H9 (cell line): ENCODE measurements around the gene ZMAT3. TPM values are rescaled to one million over a fixed set of nuclear protein-coding genes. Genes with fewer than 3 reads are reported as not detected.

ENCODE experiments used
- DNase-seq: peaks from one replicate; pipeline ENCODE4 v3.0.0-alpha.2; 2017
- H2AFZ ChIP-seq: one replicate; pipeline ENCODE4 v1.6.1; 2013; ENCODE audit warnings: mild to moderate bottlenecking, low read length, control low read depth, moderate library complexity
- H2AK5ac ChIP-seq: 2 replicates; pipeline ENCODE4 v1.6.1; 2013; ENCODE audit warnings: low read length, control low read depth, mixed read lengths; ENCODE audit not compliant: insufficient read length
- H2BK120ac ChIP-seq: one replicate; pipeline ENCODE4 v1.6.1; 2013; ENCODE audit warnings: low read depth, mild to moderate bottlenecking, low read length, control low read depth, inconsistent platforms; ENCODE audit not compliant: poor library complexity, severe bottlenecking
- H2BK12ac ChIP-seq: 2 replicates; pipeline ENCODE4 v1.6.1; 2013; ENCODE audit warnings: low read length, control low read depth, mixed read lengths, low read depth; ENCODE audit not compliant: insufficient read length
- H2BK15ac ChIP-seq: 2 replicates; pipeline ENCODE4 v1.6.1; 2013; ENCODE audit warnings: low read depth, low read length, control low read depth
- H2BK20ac ChIP-seq: one replicate; pipeline ENCODE4 v1.6.1; 2013; ENCODE audit warnings: low read depth, mild to moderate bottlenecking, low read length, control low read depth, inconsistent platforms; ENCODE audit not compliant: poor library complexity, severe bottlenecking
- H2BK5ac ChIP-seq: 2 replicates; pipeline ENCODE4 v1.6.1; 2013; ENCODE audit warnings: low read length, control low read depth, mixed read lengths; ENCODE audit not compliant: insufficient read length
- H3K14ac ChIP-seq: 2 replicates; pipeline ENCODE4 v1.6.1; 2013; ENCODE audit warnings: low read length, control low read depth; ENCODE audit not compliant: insufficient read depth
- H3K18ac ChIP-seq: 2 replicates; pipeline ENCODE4 v1.6.1; 2013; ENCODE audit warnings: low read depth, mild to moderate bottlenecking, mixed read lengths, low read length, control low read depth; ENCODE audit not compliant: insufficient read length
- H3K23ac ChIP-seq: 2 replicates; pipeline ENCODE4 v1.6.1; 2013; ENCODE audit warnings: low read length, control low read depth, mixed read lengths, low read depth; ENCODE audit not compliant: insufficient read length
- H3K23me2 ChIP-seq: 2 replicates; pipeline ENCODE4 v1.6.1; 2013; ENCODE audit warnings: low read depth, mild to moderate bottlenecking, mixed read lengths, low read length, control low read depth; ENCODE audit not compliant: insufficient read length, poor library complexity, severe bottlenecking
- H3K27ac ChIP-seq: 2 replicates; pipeline ENCODE4 v1.5.1; 2013; ENCODE audit warnings: low read length, control low read depth, mixed read lengths, low read depth; ENCODE audit not compliant: insufficient read length
- H3K27me3 ChIP-seq: 2 replicates; pipeline ENCODE4 v1.6.1; 2013; ENCODE audit warnings: low read length, control low read depth, inconsistent platforms; ENCODE audit not compliant: insufficient read depth
- H3K4ac ChIP-seq: 2 replicates; pipeline ENCODE4 v1.6.1; 2013; ENCODE audit warnings: low read depth, mild to moderate bottlenecking, control low read depth, inconsistent platforms, low read length, moderate library complexity
- H3K4me1 ChIP-seq: 2 replicates; pipeline ENCODE4 v1.6.1; 2013; ENCODE audit warnings: low read length, control low read depth, inconsistent platforms; ENCODE audit not compliant: insufficient read depth
- H3K4me2 ChIP-seq: 2 replicates; pipeline ENCODE4 v1.6.1; 2013; ENCODE audit warnings: low read length, control low read depth, mixed read lengths; ENCODE audit not compliant: insufficient read length, insufficient read depth
- H3K56ac ChIP-seq: 2 replicates; pipeline ENCODE4 v1.6.1; 2013; ENCODE audit warnings: low read depth, mild to moderate bottlenecking, mixed read lengths, low read length, control low read depth; ENCODE audit not compliant: insufficient read length
- H3K79me1 ChIP-seq: 2 replicates; pipeline ENCODE4 v1.6.1; 2013; ENCODE audit warnings: low read depth, mild to moderate bottlenecking, moderate library complexity, low read length, control low read depth, inconsistent platforms; ENCODE audit not compliant: insufficient read depth, poor library complexity, severe bottlenecking
- H3K79me2 ChIP-seq: 2 replicates; pipeline ENCODE4 v1.6.1; 2013; ENCODE audit warnings: low read length, control low read depth, inconsistent platforms; ENCODE audit not compliant: insufficient read depth
- H3K9ac ChIP-seq: 2 replicates; pipeline ENCODE4 v1.6.1; 2013; ENCODE audit warnings: low read length, control low read depth, mixed read lengths; ENCODE audit not compliant: insufficient read length; ENCODE audit errors: extremely low read depth
- H3K9me3 ChIP-seq: one replicate; pipeline ENCODE4 v1.6.1; 2013; ENCODE audit warnings: low read depth, low read length, inconsistent platforms; ENCODE audit not compliant: control insufficient read depth
- H3T11ph ChIP-seq: one replicate; pipeline ENCODE4 v1.6.1; 2013; ENCODE audit warnings: mild to moderate bottlenecking, low read length, control low read depth, inconsistent platforms
- H4K20me1 ChIP-seq: one replicate; pipeline ENCODE4 v1.6.1; 2013; ENCODE audit not compliant: control insufficient read depth, insufficient read length, insufficient read depth
- H4K5ac ChIP-seq: 2 replicates; pipeline ENCODE4 v1.6.1; 2013; ENCODE audit warnings: low read depth, mild to moderate bottlenecking, mixed read lengths, low read length, control low read depth; ENCODE audit not compliant: insufficient read length
- H4K8ac ChIP-seq: replicated peaks from 2 replicates; pipeline ENCODE4 v1.6.1; 2013; ENCODE audit warnings: low read length, control low read depth, mixed read lengths, low read depth; ENCODE audit not compliant: insufficient read length
- H4K91ac ChIP-seq: 2 replicates; pipeline ENCODE4 v1.6.1; 2013; ENCODE audit warnings: low read depth, mild to moderate bottlenecking, moderate library complexity, mixed read lengths, low read length, control low read depth; ENCODE audit not compliant: insufficient read length
- H3K27ac Mint-ChIP-seq, 3 experiments: 2 replicates in 2 of 3; 3 replicates in 1 of 3; pipeline ENCODE4 v1.8.0; 2020 to 2021; ENCODE audit warnings: mixed read lengths in 3 of 3, mild to moderate bottlenecking in 1 of 3, moderate library complexity in 1 of 3
- H3K27me3 Mint-ChIP-seq: 2 replicates; pipeline ENCODE4 v1.8.0; 2021; ENCODE audit warnings: low read depth, mild to moderate bottlenecking, moderate library complexity, mixed read lengths
- H3K36me3 Mint-ChIP-seq, 3 experiments: 2 replicates in 2 of 3; 3 replicates in 1 of 3; pipeline ENCODE4 v1.8.0; 2020 to 2021; ENCODE audit warnings: low read depth in 3 of 3, mixed read lengths in 3 of 3; ENCODE audit not compliant: insufficient read depth in 1 of 3
- H3K4me1 Mint-ChIP-seq, 2 experiments: 2 replicates each; pipeline ENCODE4 v1.8.0; 2020; ENCODE audit warnings: mixed read lengths in 2 of 2
- H3K4me3 Mint-ChIP-seq, 2 experiments: 2 replicates in 1 of 2; 3 replicates in 1 of 2; pipeline ENCODE4 v1.8.0; 2020 to 2021; ENCODE audit warnings: mild to moderate bottlenecking in 2 of 2, mixed read lengths in 2 of 2, moderate library complexity in 1 of 2
- H3K9me3 Mint-ChIP-seq, 2 experiments: 2 replicates in 1 of 2; 3 replicates in 1 of 2; pipeline ENCODE4 v1.8.0; 2020; ENCODE audit warnings: mild to moderate bottlenecking in 2 of 2, mixed read lengths in 2 of 2, moderate library complexity in 1 of 2
- CTCF ChIP-seq: fragments of 200-600 bp; sonication (generic); conservative IDR thresholded peaks from 3 replicates; pipeline ENCODE4 v1.8.0; 2021; ENCODE audit warnings: antibody characterized with exemption, mild to moderate bottlenecking
- WGBS: extraction: QIAGEN DNeasy Blood & Tissue Kit; methylation state at CpG from one replicate; pipeline ENCODE4 v1.1.7; 2013; ENCODE audit warnings: missing lambda C conversion rate, low lambda C conversion rate, mixed read lengths; ENCODE audit not compliant: insufficient read length; ENCODE audit errors: extremely low coverage; 5-methylcytosine and 5-hydroxymethylcytosine counted together
- total RNA-seq: library from RNA; stranded (reverse); gene quantifications from 2 replicates; pipeline ENCODE4 v1.2.1, GENCODE V29; 2021

The ZMAT3 gene
- total RNA-seq, 1 experiment from 2014 or later = 9.4 TPM

- Histone ChIP-seq H2BK12ac (no peak overlapping the region), H4K20me1 (no peaks in the 10 kb centered on the region), H4K8ac (no peak overlapping the region), H2BK5ac (no peak overlapping the region), H3K79me1 (no peaks in the 10 kb centered on the region), H3K4ac (no peak overlapping the region), H3K9me3 (no peaks in the 10 kb centered on the region), H3K79me2 (no peaks in the 10 kb centered on the region; the same call in 1 of the 2 replicates), H3K14ac (peak overlapping the region; percentile 13; the same call in 1 of the 2 replicates), H2BK15ac (no peak overlapping the region), H3K56ac (no peak overlapping the region), H3K23ac (no peak overlapping the region), H3K18ac (no peak overlapping the region), H3K27ac (no peak overlapping the region), H4K91ac (no peak overlapping the region), H4K5ac (no peak overlapping the region), H2AFZ (no peak overlapping the region), H3K4me1 (no peaks in the 10 kb centered on the region), H3K9ac (no peak overlapping the region), H3K23me2 (no peaks in the 10 kb centered on the region), H2BK20ac (no peak overlapping the region), H3K4me2 (no peak overlapping the region), H2BK120ac (no peak overlapping the region), H2AK5ac (no peak overlapping the region), H3T11ph (no peak overlapping the region), H3K27me3 (no peaks in the 10 kb centered on the region)
- Mint-ChIP-seq H3K9me3 (peaks cover 5 to 7% of the 10 kb centered on the region in 2 experiments), H3K36me3 (peaks cover 2 to 18% (median 3%) of the 10 kb centered on the region in 3 experiments; a peak in 5 of 7 replicates), H3K4me1 (peaks cover 3 to 12% of the 10 kb centered on the region in 2 experiments; a peak in 3 of 4 replicates), H3K27me3 (no peaks in the 10 kb centered on the region), H3K4me3 (no peak overlapping the region), H3K27ac (no peak overlapping the region)
- TF ChIP-seq CTCF = no peak
- WGBS = no CpG with 5 or more reads among the region's 10 CpGs
- peak; percentile 33 for DNase-seq
Measured at GRCh38 chr3:179037351-179037750, 34.3 kb downstream of the ZMAT3 start.
